ENCODE data around the gene MAP3K14. TPM values are rescaled to one million over a fixed set of nuclear protein-coding genes. Genes with fewer than 3 reads are reported as not detected.

The MAP3K14 gene
- total and polyA plus RNA-seq, 7 donors = 12.4 to 53.5 (median 24.6) TPM

DNA sequence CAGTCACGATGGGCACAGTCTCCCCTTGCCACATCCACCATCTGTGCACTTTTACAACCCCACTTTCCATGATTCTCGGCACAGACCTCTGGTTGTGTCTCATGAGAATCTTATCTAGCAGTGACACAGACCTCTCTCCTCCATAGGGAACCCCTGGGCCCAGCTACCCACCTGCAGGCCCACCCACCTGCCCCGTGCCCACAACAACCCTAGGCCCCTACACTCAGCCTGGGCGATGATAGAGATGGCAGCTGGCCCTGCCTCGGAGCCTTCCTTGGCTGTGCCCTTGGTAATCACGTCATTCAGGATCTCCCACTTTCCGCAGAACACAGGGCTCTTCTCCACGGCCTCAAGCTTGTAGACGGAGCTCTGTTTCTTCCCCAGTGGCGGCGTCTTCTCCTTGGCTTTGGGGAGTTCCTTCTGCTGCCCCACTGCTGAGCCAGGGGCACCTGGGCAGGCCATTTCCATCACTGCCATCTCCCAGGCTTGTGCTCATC is 26.5 kb downstream of the MAP3K14 start:
- 55 to 74% (median 57%) methylated on average over 11 of the region's 11 CpGs for WGBS, 3 donors
- ATAC-seq = no peak

DNA sequence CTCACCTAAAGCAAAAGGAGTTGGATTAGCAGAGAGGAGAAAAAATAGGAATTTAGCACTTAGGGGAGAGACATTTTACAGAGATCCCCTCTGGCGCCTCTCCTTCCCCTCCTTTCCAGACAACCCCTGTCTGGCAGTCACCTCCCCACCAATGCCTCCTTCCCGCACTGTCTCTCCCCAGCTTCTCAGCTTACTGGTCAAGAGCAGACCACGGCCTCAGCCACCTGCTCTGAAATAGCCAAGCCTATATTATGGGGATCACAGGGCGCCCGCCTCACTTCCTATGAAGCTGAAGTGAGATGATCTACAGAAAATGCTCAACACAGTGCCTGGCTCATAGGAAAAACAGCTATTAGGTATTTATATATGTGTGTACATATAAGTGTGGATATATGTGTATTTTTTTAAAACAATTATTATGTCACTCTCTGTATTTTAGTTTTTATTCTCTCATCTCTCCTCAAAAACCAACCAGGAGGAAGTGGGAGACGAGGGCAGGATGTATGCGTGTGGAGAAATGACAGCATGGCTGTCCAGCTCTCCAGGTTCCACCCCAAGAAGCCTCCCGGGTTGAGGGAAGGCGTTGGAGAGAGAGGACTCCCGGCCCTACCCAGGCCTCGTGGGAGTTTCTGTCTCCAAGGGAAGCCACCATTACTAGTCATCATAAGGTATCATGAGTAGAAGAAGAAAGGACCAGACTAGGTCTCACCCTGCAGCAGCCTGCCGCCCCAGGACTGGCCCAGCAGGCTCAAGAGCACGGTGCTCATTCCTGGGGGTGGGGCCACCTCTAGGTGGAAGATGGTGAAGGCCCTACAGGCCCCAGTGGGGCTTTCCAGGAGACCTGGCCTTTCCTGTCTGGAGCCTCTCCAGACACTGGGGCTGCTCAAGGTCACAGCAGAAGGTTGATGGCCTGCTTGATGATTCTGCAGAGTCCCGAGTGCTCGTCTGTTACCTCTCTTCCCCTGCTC is 27.2 kb downstream of the MAP3K14 start:
- TF ChIP-seq, protein P1, sequence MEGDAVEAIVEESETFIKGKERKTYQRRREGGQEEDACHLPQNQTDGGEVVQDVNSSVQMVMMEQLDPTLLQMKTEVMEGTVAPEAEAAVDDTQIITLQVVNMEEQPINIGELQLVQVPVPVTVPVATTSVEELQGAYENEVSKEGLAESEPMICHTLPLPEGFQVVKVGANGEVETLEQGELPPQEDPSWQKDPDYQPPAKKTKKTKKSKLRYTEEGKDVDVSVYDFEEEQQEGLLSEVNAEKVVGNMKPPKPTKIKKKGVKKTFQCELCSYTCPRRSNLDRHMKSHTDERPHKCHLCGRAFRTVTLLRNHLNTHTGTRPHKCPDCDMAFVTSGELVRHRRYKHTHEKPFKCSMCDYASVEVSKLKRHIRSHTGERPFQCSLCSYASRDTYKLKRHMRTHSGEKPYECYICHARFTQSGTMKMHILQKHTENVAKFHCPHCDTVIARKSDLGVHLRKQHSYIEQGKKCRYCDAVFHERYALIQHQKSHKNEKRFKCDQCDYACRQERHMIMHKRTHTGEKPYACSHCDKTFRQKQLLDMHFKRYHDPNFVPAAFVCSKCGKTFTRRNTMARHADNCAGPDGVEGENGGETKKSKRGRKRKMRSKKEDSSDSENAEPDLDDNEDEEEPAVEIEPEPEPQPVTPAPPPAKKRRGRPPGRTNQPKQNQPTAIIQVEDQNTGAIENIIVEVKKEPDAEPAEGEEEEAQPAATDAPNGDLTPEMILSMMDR (IDR thresholded peaks at IDR 0.05) = no peak
- no peaks in the 10 kb centered on the region for H3K27me3 ChIP-seq (ENCODE audit: insufficient read depth in 3 of 3, low read length in 2 of 3)
- intact Hi-C loops (cut with DNase I) = loop anchor here in 1 of 2 donors (2.0 kb wide), 1 partner anchor 23 kb away; no protein-coding TSS in a partner anchor
- 43 to 63% (median 50%) methylated on average over 15 of the region's 15 CpGs for WGBS, 3 donors
- peak overlapping the region; percentile 22 for H3K4me3 ChIP-seq
- H3K4me1 ChIP-seq = peaks cover 87% of the 10 kb centered on the region
- H3K36me3 ChIP-seq (ENCODE audit: insufficient read depth in 1 of 2, low read depth in 1 of 2) = peaks cover 3 to 57% of the 10 kb centered on the region in 2 donors
- ATAC-seq = no peak
- H3K9me3 ChIP-seq = no peaks in the 10 kb centered on the region
- H3K27ac ChIP-seq = peak overlapping the region; percentile 96
- DNase-seq = peak in 1 of 2 donors; percentile 51

More for the DNA sequence above, 26.5 kb downstream of the MAP3K14 start:
- peak in 1 of 2 donors; percentile 37 for DNase-seq
- H3K27ac ChIP-seq = peak overlapping the region; percentile 96
- peak overlapping the region; percentile 22 for H3K4me3 ChIP-seq
- intact Hi-C loops (cut with DNase I) = no loop called here
- no peaks in the 10 kb centered on the region for H3K9me3 ChIP-seq
- peaks cover 87% of the 10 kb centered on the region for H3K4me1 ChIP-seq
- TF ChIP-seq, protein P1 (IDR thresholded peaks at IDR 0.05) = no peak
- H3K36me3 ChIP-seq (ENCODE audit: insufficient read depth in 1 of 2, low read depth in 1 of 2) = peaks cover 3 to 51% of the 10 kb centered on the region in 2 donors
- H3K27me3 ChIP-seq (ENCODE audit: insufficient read depth in 3 of 3, low read length in 2 of 3) = no peaks in the 10 kb centered on the region

DNA sequence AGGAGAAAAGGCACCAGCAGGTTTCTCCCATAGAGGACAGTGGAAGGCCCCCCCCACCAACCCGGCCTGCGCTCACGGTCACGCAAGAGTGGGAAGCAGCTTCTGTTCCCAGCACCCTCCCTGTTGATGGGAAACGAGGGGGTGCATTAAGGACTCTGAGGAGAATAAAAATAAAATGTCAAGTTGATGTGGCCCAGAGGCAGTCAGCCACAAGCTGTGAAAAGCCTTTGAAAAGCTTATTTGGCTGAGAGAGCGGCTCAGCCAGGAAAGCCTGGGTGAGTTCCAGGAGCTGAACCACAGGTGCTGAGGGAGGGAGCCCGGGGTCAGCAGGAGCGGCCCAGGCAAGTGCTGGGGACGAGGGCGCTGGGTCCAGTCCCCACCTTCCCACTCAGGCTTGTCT is 28.0 kb downstream of the MAP3K14 start:
- 21 to 38% (median 29%) methylated on average over 10 of the region's 10 CpGs for WGBS, 3 donors
- Histone ChIP-seq H3K4me3 (peak overlapping the region; percentile 22), H3K36me3 (ENCODE audit: insufficient read depth in 1 of 2, low read depth in 1 of 2) (peaks cover 3 to 65% of the 10 kb centered on the region in 2 donors), H3K9me3 (no peaks in the 10 kb centered on the region), H3K4me1 (peaks cover 87% of the 10 kb centered on the region), H3K27me3 (ENCODE audit: insufficient read depth in 3 of 3, low read length in 2 of 3) (no peaks in the 10 kb centered on the region), H3K27ac (peak overlapping the region; percentile 96)
- DNase-seq (peak in 1 of 2 donors; percentile 63), ATAC-seq (peak in 1 of 4 donors; percentile 33)
- intact Hi-C loops (cut with DNase I) = loop anchor here in 1 of 2 donors (2.0 kb wide), 1 partner anchor 24 kb away; no protein-coding TSS in a partner anchor
- TF ChIP-seq, protein P1 (IDR thresholded peaks at IDR 0.05) = no peak

DNA sequence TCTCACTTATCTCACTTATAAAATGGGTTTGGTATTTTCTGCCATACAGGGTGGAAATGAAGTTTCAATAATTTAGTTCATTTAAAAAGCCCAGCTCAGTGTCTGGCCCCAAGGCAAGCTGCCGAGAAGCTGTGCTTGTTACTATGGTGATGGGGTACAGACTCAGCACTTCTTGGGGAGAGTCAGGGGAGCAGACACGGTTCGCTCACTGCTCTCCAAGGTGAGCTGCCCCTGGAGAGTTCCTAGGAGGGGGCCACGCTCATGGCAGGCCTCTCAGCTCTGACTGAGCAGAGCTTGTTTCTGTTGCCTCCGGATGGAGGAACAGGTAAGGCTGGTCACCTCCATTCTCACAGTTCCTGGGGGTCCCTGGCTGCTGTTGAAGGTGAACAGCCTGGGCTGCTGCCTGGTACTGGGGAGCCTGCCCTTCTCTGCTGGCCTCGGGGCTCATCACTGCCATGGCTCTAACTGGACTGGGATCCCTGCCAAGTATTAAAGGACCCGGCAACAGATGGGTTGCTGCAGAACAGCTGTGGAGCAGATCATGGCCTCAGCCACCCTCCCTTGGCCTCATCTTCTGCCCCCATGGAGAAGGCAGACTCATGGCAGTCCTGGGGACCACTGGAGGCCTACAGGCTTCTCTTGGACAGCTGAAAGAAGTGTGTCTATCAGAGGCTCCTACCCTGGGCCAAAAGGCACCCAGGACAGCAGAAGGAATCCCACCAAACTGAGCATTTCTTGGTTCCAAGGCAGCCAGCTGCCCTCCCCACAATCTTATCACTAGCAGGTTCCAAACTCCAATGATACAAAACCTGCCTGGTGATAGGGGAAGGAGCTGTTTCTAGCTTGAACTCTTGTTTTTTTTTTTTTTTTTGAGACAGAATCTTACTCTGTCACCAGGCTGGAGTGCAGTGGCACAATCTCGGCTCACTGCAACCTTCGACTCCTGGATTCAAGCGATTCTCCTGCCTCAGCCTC is 29.0 kb downstream of the MAP3K14 start:
- peak overlapping the region; percentile 96 for H3K27ac ChIP-seq
- H3K9me3 ChIP-seq = no peaks in the 10 kb centered on the region
- intact Hi-C loops (cut with DNase I) = loop anchor here in 1 of 2 donors (2.0 kb wide), 1 partner anchor 25 kb away; no protein-coding TSS in a partner anchor
- peak in 1 of 2 donors; percentile 59 for DNase-seq
- TF ChIP-seq, protein P1 (IDR thresholded peaks at IDR 0.05) = no peak
- H3K4me1 ChIP-seq = peaks cover 88% of the 10 kb centered on the region
- H3K27me3 ChIP-seq (ENCODE audit: insufficient read depth in 3 of 3, low read length in 2 of 3) = no peaks in the 10 kb centered on the region
- H3K4me3 ChIP-seq = peak overlapping the region; percentile 24
- WGBS, 3 donors = 47 to 56% (median 50%) methylated on average over 10 of the region's 10 CpGs
- peaks cover 3 to 74% of the 10 kb centered on the region in 2 donors for H3K36me3 ChIP-seq (ENCODE audit: insufficient read depth in 1 of 2, low read depth in 1 of 2)
- ATAC-seq = no peak
